Erythroblast (primary cell): Measurements from ENCODE around the gene CAMKK1.

Source experiments
- GATA1 ChIP-seq: IDR thresholded peaks from 2 replicates; pipeline ENCODE4 v1.6.1; 2011; ENCODE audit warnings: low read depth, mild to moderate bottlenecking, control low read depth, low read length, moderate library complexity
- POLR2A ChIP-seq: IDR thresholded peaks from 2 replicates; pipeline ENCODE4 v1.6.1; 2011; ENCODE audit warnings: mild to moderate bottlenecking, low read length

- TF ChIP-seq POLR2A (no peak), GATA1 (no peak)
Measured at GRCh38 chr17:3903881-3904290, 11.0 kb upstream of the CAMKK1 start.
